H1 (cell line): ENCODE measurements around the gene C21orf58.

Experiments used
- ATF2 ChIP-seq: IDR thresholded peaks from 2 replicates; pipeline ENCODE4 v1.6.1; 2012; ENCODE audit warnings: low read length, inconsistent platforms
- ATF3 ChIP-seq: IDR thresholded peaks from 2 replicates; pipeline ENCODE4 v1.6.1; 2011; ENCODE audit warnings: low read depth, mild to moderate bottlenecking, low read length; ENCODE audit not compliant: insufficient read depth
- FOSL1 ChIP-seq: IDR thresholded peaks from 2 replicates; pipeline ENCODE4 v1.6.1; 2011; ENCODE audit warnings: mild to moderate bottlenecking, low read depth, low read length, moderate library complexity; ENCODE audit not compliant: insufficient read depth
- POLR2A ChIP-seq, 2 experiments: IDR thresholded peaks; 1 replicate in 1 of 2; 2 replicates in 1 of 2; pipeline ENCODE4 v1.6.1; 2011; ENCODE audit warnings: low read depth in 2 of 2, low read length in 2 of 2, mild to moderate bottlenecking in 2 of 2; ENCODE audit errors: control extremely low read depth in 1 of 2
- POLR2AphosphoS5 ChIP-seq: IDR thresholded peaks from 2 replicates; pipeline ENCODE4 v1.6.1; 2011; ENCODE audit warnings: low read depth, low read length
- SP2 ChIP-seq: IDR thresholded peaks from 2 replicates; pipeline ENCODE4 v1.6.1; 2012; ENCODE audit warnings: mild to moderate bottlenecking, low read length, inconsistent platforms

GRCh38 chr21:46325073-46325912, 1.6 kb upstream of the C21orf58 start:
- no peak for TF ChIP-seq ATF3
- no peak for TF ChIP-seq ATF2
- TF ChIP-seq SP2 = no peak
- no peak for TF ChIP-seq FOSL1
- TF ChIP-seq POLR2A (IDR thresholded peaks at IDR 0.05; ENCODE audit: control extremely low read depth in 1 of 2, low read depth in 2 of 2, low read length in 2 of 2) = no peak
- TF ChIP-seq POLR2AphosphoS5 = no peak
